Stimulated activated CD4-positive, alpha-beta T cell treated with anti-CD3 and anti-CD28 coated beads, Interleukin-15, amount 100 ng/mL, for 24 hours (primary cell): Measurements from ENCODE around the gene PLA2R1.

Source experiments
- DNase-seq: peaks from one replicate; pipeline ENCODE4 v3.0.0-alpha.2; 2020

Gene PLA2R1

DNA sequence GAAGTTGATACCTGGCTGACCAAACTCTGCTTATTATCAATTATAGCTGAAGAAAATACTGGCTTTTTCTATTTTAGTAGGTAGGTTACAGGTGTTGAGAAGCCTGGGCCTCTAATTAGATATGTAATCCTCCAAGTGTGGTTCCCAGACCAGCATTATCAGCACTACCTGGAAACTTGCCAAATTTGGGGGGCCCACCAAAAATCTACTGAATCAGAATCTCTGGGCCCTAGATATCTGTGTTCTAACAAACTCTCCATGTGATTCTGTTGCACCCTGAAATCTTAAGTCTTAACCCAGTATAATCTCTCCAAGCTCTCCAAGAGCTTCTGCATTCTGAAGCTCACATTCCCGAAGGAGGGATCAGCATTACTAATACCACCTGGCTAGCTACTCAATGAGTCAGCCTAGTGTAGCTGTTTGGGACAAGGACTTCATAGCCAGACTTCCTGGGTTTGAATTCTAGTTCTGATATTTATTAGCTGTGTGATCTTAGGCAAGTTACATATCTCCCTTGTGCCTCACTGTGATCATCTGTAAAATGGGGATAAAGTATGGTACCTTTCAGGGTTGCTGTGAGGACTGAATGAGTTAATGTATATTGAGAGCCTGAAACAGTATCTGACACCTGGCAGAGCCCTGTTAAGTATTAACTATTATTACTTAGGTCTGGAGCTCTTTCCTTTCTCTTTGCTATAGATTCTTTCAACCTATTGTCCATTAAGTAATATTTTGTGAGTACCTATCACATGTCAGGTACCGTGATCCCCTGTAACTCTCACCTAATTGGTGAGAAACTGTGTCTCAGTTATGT is 170.3 kb downstream of the PLA2R1 start:
- no peak for DNase-seq

DNA sequence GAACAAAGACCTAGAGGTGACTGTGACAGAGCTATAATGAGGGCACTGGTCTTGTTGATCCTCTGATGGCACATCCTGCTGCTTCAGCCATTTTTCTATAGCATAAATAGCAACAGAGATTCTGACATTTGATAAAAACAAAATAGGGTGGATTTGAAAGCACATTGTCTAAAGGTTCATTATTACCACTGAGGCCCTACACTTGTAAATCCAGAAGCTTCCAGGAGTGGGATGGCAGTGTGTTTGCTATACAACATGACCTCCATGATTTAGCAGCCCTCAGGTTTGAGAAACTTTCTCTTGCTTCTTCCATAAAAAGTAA is 171.2 kb downstream of the PLA2R1 start:
- DNase-seq: no peak

DNA sequence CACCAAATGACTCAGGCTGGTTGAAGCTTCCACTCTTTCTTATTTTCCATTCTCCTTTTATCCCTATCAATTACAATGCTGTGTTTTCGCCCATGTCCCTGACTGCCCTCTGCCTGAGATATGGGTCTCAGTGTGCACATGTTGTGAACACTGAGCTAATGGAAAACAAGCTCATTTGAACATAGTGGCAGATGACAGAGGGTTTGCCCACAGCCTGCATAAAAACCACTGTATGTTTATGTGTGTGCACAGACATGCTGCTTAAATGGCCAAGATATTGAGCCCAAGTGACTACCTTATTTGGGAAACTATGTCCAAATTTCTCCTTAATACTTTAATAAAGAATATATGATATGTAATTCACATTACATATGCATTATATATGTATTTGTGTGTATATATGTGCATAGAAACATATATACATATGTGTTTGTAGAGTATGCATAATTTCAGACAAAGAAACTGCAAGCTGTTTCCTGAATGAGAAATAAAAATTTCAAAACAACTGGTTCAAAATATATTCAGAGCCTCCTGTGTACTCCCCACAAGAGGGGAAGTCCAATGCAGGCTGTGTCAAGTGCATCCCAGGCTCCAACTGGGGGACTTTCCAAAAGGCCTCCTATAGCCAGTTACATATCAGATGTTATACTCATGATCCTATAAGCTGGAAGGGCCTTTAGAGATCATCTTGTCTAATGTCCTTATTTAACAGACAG is 171.7 kb downstream of the PLA2R1 start:
- DNase-seq: no peak

DNA sequence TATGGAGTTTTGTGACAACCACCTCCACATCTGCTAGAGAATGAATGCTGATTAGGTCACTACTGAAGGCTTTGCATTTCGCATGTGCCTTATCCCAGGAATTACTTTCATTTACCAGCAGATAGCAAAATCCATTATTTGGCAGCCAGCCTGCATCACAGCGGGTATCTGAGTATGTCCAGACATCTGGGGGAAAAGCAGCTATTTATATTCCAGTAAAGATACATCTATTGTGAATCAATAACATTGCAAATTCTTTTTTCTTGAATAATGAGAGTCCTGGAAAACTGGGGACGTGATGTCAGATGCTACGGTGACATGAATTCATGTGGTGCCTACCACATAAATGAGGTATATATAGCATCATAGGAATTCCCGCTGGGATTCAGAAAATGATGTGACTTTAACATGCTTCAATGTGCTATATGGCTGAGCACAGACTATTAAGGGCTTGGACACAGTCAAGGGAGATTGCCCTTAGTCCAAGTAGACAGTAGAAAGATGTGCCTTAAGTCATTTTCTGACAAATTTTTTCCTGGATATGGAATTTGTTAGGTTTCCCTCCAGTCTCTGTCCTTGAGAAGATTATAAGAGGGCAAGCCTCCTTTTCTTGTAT is 180.2 kb downstream of the PLA2R1 start:
- DNase-seq: no peak
